WI38 (cell line): ENCODE data around the gene SRSF11.

ENCODE experiments used
- H3K4me3 ChIP-seq: 2 replicates; pipeline ENCODE4 v1.5.1; 2011; ENCODE audit warnings: low read depth, mild to moderate bottlenecking, control low read depth, low read length
- TF ChIP-seq, protein P1 (sequence below): IDR thresholded peaks from 2 replicates; pipeline ENCODE4 v1.5.1; 2012; ENCODE audit warnings: low read depth, mild to moderate bottlenecking, control low read depth, low read length

The SRSF11 gene

DNA sequence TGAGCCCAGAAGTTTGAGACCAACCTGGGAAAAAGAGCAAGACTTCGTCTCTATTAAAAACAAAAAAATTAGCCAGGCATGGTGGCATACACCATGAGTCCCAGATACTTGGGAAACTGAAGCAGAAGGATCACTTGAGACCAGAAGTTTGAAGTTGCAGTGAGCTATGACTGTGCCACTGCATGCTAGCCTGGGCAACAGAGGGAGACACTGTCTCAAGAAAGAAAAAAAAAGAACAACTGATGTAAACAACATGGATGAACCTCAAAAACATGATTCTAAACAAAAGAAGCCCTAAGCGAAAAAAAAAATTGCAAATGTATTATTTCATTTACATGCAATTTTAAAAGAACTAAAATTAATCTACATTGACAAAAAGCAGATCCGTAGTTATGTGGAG is 24.8 kb upstream of the SRSF11 start:
- no peak overlapping the region for H3K4me3 ChIP-seq
- TF ChIP-seq, protein P1, sequence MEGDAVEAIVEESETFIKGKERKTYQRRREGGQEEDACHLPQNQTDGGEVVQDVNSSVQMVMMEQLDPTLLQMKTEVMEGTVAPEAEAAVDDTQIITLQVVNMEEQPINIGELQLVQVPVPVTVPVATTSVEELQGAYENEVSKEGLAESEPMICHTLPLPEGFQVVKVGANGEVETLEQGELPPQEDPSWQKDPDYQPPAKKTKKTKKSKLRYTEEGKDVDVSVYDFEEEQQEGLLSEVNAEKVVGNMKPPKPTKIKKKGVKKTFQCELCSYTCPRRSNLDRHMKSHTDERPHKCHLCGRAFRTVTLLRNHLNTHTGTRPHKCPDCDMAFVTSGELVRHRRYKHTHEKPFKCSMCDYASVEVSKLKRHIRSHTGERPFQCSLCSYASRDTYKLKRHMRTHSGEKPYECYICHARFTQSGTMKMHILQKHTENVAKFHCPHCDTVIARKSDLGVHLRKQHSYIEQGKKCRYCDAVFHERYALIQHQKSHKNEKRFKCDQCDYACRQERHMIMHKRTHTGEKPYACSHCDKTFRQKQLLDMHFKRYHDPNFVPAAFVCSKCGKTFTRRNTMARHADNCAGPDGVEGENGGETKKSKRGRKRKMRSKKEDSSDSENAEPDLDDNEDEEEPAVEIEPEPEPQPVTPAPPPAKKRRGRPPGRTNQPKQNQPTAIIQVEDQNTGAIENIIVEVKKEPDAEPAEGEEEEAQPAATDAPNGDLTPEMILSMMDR = no peak

DNA sequence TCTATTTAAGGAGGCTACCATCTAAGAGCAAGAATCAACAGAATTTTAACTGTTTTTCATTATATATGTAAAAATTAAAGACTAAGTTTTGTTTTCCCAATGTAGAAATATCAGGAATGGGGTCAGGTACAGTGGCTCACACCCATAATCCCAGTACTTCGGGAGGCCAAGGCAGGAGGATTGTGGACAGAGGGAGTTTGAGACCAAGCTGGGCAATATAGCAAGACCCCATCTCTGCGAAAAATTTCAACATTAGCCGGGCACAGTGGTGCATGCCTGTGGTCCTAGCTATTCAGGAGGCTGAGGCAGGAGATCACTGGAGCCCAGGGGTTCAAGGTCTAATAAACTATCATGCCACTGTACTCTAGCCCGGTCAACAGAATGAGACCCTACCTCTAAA is 21.1 kb upstream of the SRSF11 start:
- no peak overlapping the region for H3K4me3 ChIP-seq
- TF ChIP-seq, protein P1 = no peak

DNA sequence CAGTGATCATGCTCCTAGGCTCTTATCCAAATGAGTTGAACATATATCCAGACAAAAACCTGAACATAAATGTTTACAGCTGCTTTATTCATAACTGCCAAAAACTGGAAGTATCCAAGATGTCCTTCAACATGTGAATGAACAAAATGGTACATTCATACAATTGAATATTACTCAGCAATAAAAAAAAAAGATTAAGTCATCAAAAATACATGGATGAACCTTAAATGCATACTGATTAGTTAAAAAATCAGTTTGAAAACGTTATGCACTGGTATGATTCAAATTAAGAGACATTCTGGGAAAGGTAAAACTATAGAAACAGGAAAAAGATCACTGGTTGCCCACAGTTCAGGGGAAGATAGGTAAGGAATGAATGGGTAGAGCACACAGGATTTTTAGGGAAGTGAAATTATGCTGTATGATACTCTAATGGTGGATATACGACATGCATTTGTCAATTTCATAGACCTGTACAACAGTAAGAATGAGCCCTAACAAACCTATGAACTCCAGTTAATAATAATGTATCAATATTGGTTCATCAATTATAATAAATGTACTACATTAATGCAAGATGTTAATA is 18.9 kb upstream of the SRSF11 start:
- TF ChIP-seq, protein P1 = no peak
- H3K4me3 ChIP-seq = no peak overlapping the region

DNA sequence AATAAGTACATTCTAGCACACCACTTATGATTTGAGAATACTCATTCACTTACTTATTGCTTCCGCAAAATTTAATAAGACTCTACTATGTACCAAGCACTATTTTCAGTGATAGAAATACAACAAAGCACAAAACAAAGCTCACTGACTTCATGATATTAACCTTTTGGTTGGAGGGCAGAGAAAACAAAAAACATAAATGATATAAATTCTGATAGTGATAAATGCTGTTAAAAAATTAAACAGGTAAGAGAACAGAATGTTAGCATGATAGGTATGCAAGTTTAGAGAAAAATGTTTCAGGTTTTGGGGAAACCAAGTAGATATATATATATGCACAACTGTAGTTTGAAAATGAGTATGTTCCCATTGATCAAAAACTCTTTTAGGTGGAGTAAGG is 17.0 kb upstream of the SRSF11 start:
- TF ChIP-seq, protein P1 = no peak

DNA sequence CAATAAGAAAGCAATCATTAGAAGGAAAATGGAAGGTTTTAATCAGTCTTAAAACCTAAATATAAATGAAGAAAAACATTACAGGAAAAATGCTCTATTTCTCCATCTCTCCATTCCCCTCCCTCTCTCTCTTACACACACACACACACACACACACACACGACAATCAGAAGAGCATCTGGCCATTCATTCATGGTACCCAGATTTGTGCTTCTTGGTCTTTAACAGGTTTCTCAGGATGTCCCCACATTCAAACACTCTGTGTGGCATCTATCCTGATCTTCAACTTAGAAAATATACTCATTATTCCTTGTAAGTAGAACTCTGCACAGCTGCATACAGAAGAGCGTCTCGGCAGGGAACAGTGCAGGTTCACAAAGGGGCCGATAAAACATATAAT is 16.6 kb upstream of the SRSF11 start:
- H3K4me3 ChIP-seq = peak overlapping the region; percentile 99
- TF ChIP-seq, protein P1 = no peak

More for the DNA sequence above, 17.0 kb upstream of the SRSF11 start:
- H3K4me3 ChIP-seq = peak overlapping the region; percentile 99

DNA sequence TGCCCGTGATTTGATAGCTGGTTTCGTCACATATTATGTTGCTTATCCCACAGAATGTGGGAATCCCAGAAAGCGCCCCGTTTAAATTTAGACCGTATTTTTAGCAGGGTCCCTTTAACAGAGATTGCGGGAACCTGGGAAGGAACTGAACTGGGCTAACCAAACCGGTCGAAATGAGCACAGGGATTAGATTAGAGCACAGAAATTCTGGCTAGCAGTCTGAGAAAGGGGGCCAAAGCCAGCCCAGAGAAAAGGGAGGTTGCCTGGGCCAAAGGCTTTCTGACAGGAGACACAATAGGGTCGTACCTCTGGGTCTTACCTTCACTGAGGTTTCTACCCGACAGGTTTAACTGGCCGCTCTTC is 16.1 kb upstream of the SRSF11 start:
- peak overlapping the region; percentile 99 for H3K4me3 ChIP-seq
- TF ChIP-seq, protein P1 = no peak

DNA sequence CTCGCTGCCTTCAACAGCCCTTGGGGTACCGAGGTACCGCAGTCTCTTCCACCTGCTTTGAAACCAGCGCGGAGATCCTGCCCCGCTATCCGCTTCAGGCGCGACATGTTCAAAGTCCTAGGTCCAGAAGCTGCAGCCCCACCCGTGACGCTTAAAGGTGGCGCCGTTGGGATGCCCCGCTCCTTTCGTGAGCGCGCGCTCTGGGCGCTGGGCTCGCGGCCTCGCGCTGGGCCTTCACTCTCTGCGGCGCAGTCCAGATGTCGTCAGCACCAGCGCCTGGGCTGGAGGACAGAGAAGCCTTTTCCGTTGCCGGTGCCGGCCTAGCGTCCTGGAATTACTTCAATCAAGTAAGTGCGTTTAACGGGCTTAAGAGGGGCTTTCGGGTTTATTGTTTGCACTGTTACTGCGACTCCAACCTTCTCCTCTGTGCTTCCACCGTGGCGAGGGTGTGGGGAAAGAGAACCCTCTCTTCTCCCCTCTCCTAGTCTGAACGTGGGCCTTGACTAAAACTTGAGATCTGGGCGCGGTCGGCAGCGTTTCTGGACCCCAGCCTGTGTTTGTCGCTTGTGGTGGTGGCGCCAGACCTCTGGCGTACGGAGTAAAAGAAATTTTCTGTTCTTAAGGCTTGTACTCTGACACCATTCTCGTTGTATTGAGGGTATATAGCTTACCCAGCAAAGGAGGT is 15.6 kb upstream of the SRSF11 start, which contains the start of gene LRRC40:
Gene LRRC40, minus strand, starts transcription at position 146 of the 685 bp plus-strand sequence. Its CDS starts 39 bp downstream, at position 107.
- TF ChIP-seq, protein P1 = no peak
- H3K4me3 ChIP-seq = peak within 1 kb of the TSS; percentile 99

DNA sequence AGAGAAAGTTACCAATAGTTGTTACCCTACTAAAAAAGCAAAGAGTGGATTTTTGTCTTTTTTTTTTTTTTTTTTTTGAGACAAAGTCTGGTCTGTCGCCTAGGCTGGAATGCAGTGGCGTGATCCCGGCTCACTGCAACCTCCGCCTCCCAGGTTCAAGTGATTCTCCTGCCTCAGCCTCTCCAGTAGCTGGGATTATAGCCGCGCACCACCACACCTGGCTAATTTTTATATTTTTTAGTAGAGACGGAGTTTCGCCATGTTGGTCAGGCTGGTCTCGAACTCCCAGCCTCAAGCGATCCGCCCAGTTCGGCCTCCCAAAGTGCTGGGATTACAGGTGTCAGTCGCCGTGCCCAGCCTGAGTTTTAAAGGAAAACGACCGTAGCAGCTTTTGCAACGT is 14.3 kb upstream of the SRSF11 start:
- peak overlapping the region; percentile 99 for H3K4me3 ChIP-seq
